NOMO-1 (cell line): ENCODE results near the gene S1PR5.
A peak's percentile ranks its signal among the peaks of the same experiment; 100 is the strongest.

Source experiments
- DNase-seq, 2 experiments: peaks; one replicate each; lab custom pipeline; 2025; ENCODE audit not compliant: unreplicated experiment in 2 of 2; lab: John Stamatoyannopoulos, UW

The S1PR5 gene

GRCh38 chr19:10516671-10517286 lies 468 bp downstream of the S1PR5 start:
- DNase-seq = no peak

GRCh38 chr19:10516064-10516385 lies 1.2 kb downstream of the S1PR5 start:
- no peak for DNase-seq

- DNase-seq = no peak
These were observed 2.8 kb downstream of the S1PR5 start for GRCh38 chr19:10514211-10515145.

- no peak for DNase-seq
These were observed 4.0 kb downstream of the S1PR5 start for GRCh38 chr19:10513223-10513622.

- DNase-seq = no peak
These were observed 6.9 kb downstream of the S1PR5 start for GRCh38 chr19:10510301-10510802.

- no peak for DNase-seq
These were observed 8.5 kb downstream of the S1PR5 start for GRCh38 chr19:10508707-10509106.

- DNase-seq = no peak
These were observed 9.2 kb downstream of the S1PR5 start for GRCh38 chr19:10508036-10508435.

GRCh38 chr19:10505583-10506229 lies 11.5 kb downstream of the S1PR5 start:
- DNase-seq = peak; percentile 62 to 69

GRCh38 chr19:10503002-10503789 lies 14.1 kb downstream of the S1PR5 start, which contains the start of gene KEAP1:
Gene KEAP1 (minus strand): TSS chr19:10503356. CDS start chr19:10500033, 3,323 bp downstream.
- peak; percentile 41 to 42 for DNase-seq

- peak; percentile 91 to 95 for DNase-seq
These were observed 14.7 kb downstream of the S1PR5 start for GRCh38 chr19:10502524-10503001.

GRCh38 chr19:10501971-10502523 lies 15.2 kb downstream of the S1PR5 start:
- DNase-seq = no peak

GRCh38 chr19:10500247-10500592 lies 17.0 kb downstream of the S1PR5 start:
- no peak for DNase-seq

GRCh38 chr19:10499550-10500246 lies 17.5 kb downstream of the S1PR5 start:
- DNase-seq = no peak

- no peak for DNase-seq
These were observed 19.9 kb downstream of the S1PR5 start for GRCh38 chr19:10497371-10497770.

- DNase-seq = no peak
These were observed 25.7 kb downstream of the S1PR5 start for GRCh38 chr19:10491472-10492047.

GRCh38 chr19:10486551-10486950 lies 30.7 kb downstream of the S1PR5 start:
- DNase-seq = no peak

- DNase-seq = peak; percentile 92 to 96
These were observed 38.3 kb downstream of the S1PR5 start for GRCh38 chr19:10478903-10479384.

- no peak for DNase-seq
These were observed 38.8 kb downstream of the S1PR5 start for GRCh38 chr19:10478476-10478875.

GRCh38 chr19:10474962-10475451 lies 42.2 kb downstream of the S1PR5 start:
- no peak for DNase-seq
